CD14-positive monocyte (primary cell): ENCODE measurements around the gene TMEM164. TPM values are rescaled to one million over a fixed set of nuclear protein-coding genes. Genes with fewer than 3 reads are reported as not detected.
A peak's percentile ranks its signal among the peaks of the same experiment; 100 is the strongest.

Experiments used
- DNase-seq, 3 donors: peaks; one replicate each; pipeline ENCODE4 v3.0.0-alpha.2; 2011 to 2022
- H2AFZ ChIP-seq: 2 replicates; pipeline ENCODE4 v1.6.0; 2012; ENCODE audit warnings: mild to moderate bottlenecking, low read depth, low read length, inconsistent platforms; ENCODE audit not compliant: insufficient read depth, poor library complexity, severe bottlenecking
- H3K27ac ChIP-seq, 2 donors: 1 replicate in 1 of 2; 2 replicates in 1 of 2; pipeline ENCODE4 v1.5.1; 2012 to 2013; ENCODE audit warnings: low read length in 2 of 2, control low read depth in 1 of 2, inconsistent platforms in 1 of 2, low read depth in 1 of 2, mild to moderate bottlenecking in 1 of 2
- H3K27me3 ChIP-seq, 2 donors: one replicate each; pipeline versions ENCODE4 v1.6.0 to v1.6.1; 2011 to 2013; ENCODE audit warnings: low read length in 2 of 2; ENCODE audit not compliant: control insufficient read depth in 2 of 2, insufficient read depth in 2 of 2
- H3K36me3 ChIP-seq, 2 donors: replicated peaks in 1 of 2; 1 replicate in 1 of 2; 2 replicates in 1 of 2; pipeline versions ENCODE4 v1.5.1 to v1.6.1; 2012 to 2013; ENCODE audit warnings: low read length in 2 of 2, control low read depth in 1 of 2, inconsistent platforms in 1 of 2, mild to moderate bottlenecking in 1 of 2; ENCODE audit not compliant: insufficient read depth in 2 of 2, control insufficient read depth in 1 of 2
- H3K4me1 ChIP-seq, 2 donors: 1 replicate in 1 of 2; 2 replicates in 1 of 2; pipeline versions ENCODE4 v1.5.1 to v1.6.1; 2012 to 2013; ENCODE audit warnings: low read length in 2 of 2, control low read depth in 1 of 2, inconsistent platforms in 1 of 2, mild to moderate bottlenecking in 1 of 2, moderate library complexity in 1 of 2; ENCODE audit not compliant: insufficient read depth in 2 of 2, control insufficient read depth in 1 of 2
- H3K4me2 ChIP-seq: replicated peaks from 2 replicates; pipeline ENCODE3; 2012; ENCODE audit warnings: low read length, moderate library complexity, mild to moderate bottlenecking; ENCODE audit not compliant: poor library complexity, severe bottlenecking; ENCODE audit errors: extremely low read depth
- H3K4me3 ChIP-seq, 3 experiments: fragments of 200-600 bp in 1 of 3; sonication (generic) in 1 of 3; replicated peaks in 1 of 3; 1 replicate in 2 of 3; 2 replicates in 1 of 3; pipeline ENCODE4 v1.5.1; 2011 to 2013; ENCODE audit warnings: low read length in 3 of 3, mild to moderate bottlenecking in 3 of 3, control low read depth in 2 of 3, low read depth in 2 of 3, inconsistent platforms in 1 of 3, moderate library complexity in 1 of 3
- H3K79me2 ChIP-seq: 2 replicates; pipeline ENCODE4 v1.6.0; 2012; ENCODE audit warnings: mild to moderate bottlenecking, control low read depth, inconsistent platforms, low read length, moderate library complexity; ENCODE audit not compliant: insufficient read depth
- H3K9ac ChIP-seq: 2 replicates; pipeline ENCODE4 v1.6.0; 2017; ENCODE audit warnings: low read length, mild to moderate bottlenecking; ENCODE audit not compliant: insufficient read depth, poor library complexity, severe bottlenecking
- H3K9me3 ChIP-seq, 2 donors: replicated peaks in 1 of 2; 1 replicate in 1 of 2; 2 replicates in 1 of 2; pipeline versions ENCODE4 v1.5.1 to v1.6.1; 2012 to 2013; ENCODE audit warnings: low read length in 2 of 2, control low read depth in 1 of 2; ENCODE audit not compliant: control insufficient read depth in 1 of 2, insufficient read depth in 1 of 2
- H4K20me1 ChIP-seq: 2 replicates; pipeline ENCODE4 v1.6.0; 2012; ENCODE audit warnings: mild to moderate bottlenecking, low read length, control low read depth, moderate library complexity; ENCODE audit not compliant: insufficient read depth
- H3K27ac Mint-ChIP-seq, 7 donors: one replicate each; pipeline ENCODE4 v1.8.0; 2020; ENCODE audit warnings: mild to moderate bottlenecking in 7 of 7, mixed read lengths in 7 of 7, moderate library complexity in 6 of 7, inconsistent platforms in 2 of 7
- H3K27me3 Mint-ChIP-seq, 3 donors: one replicate each; pipeline ENCODE4 v1.8.0; 2021 to 2022; ENCODE audit warnings: low read depth in 3 of 3, mild to moderate bottlenecking in 3 of 3, mixed read lengths in 3 of 3, moderate library complexity in 3 of 3, inconsistent platforms in 1 of 3
- H3K36me3 Mint-ChIP-seq, 2 donors: one replicate each; pipeline ENCODE4 v1.8.0; 2020; ENCODE audit warnings: mixed read lengths in 2 of 2, inconsistent platforms in 1 of 2, mild to moderate bottlenecking in 1 of 2
- H3K4me1 Mint-ChIP-seq: one replicate; pipeline ENCODE4 v1.8.0; 2020; ENCODE audit warnings: mild to moderate bottlenecking, mixed read lengths
- H3K4me3 Mint-ChIP-seq, 2 donors: one replicate each; pipeline ENCODE4 v1.8.0; 2020; ENCODE audit warnings: mild to moderate bottlenecking in 2 of 2, mixed read lengths in 2 of 2, moderate library complexity in 1 of 2
- H3K9me3 Mint-ChIP-seq, 7 donors: one replicate each; pipeline ENCODE4 v1.8.0; 2020 to 2022; ENCODE audit warnings: mixed read lengths in 7 of 7, mild to moderate bottlenecking in 6 of 7, moderate library complexity in 6 of 7, inconsistent platforms in 2 of 7
- CTCF ChIP-seq: fragments of 200-600 bp; IDR thresholded peaks from one replicate; pipeline ENCODE4 v1.8.0; 2022; ENCODE audit warnings: antibody characterized with exemption, mild to moderate bottlenecking
- WGBS: methylation state at CpG from one replicate; pipeline ENCODE4 v1.1.5; 2013; ENCODE audit warnings: missing lambda C conversion rate; ENCODE audit not compliant: insufficient coverage; 5-methylcytosine and 5-hydroxymethylcytosine counted together
- intact Hi-C, 2 donors: fragments of 100-400 bp; cut with micrococcal nuclease; formaldehyde crosslinking; loops; one replicate each; pipeline versions ENCODE4 v1.15.0 to v1.15.1; 2023
- polyA plus RNA-seq, 3 donors: library from polyadenylated mRNA; depleted of rRNA in 1 of 3; unstranded in 2 of 3; stranded (reverse) in 1 of 3; fragments of 300-500 nt in 2 of 3; fragments of >200 nt in 1 of 3; fragmentation: Illumina TruSeq in 2 of 3; gene quantifications; 1 replicate in 2 of 3; 2 replicates in 1 of 3; pipeline ENCODE4 v1.2.3, GENCODE V29; 2012 to 2021

Gene TMEM164
- polyA plus RNA-seq, 3 donors: 5.3 to 39.5 (median 7.3) TPM

- peaks cover 37 to 45% of the 10 kb centered on the region in 2 donors for H3K4me1 ChIP-seq
- H3K79me2 ChIP-seq: peaks cover 91% of the 10 kb centered on the region
- H3K4me1 Mint-ChIP-seq: peaks cover 66% of the 10 kb centered on the region
- H4K20me1 ChIP-seq: peaks cover 33% of the 10 kb centered on the region
- no peak for TF ChIP-seq CTCF
- H3K36me3 Mint-ChIP-seq: peaks cover 29 to 44% of the 10 kb centered on the region in 2 donors
- H3K27ac ChIP-seq: peak overlapping the region in 1 of 2 donors; percentile 68
- DNase-seq: no peak
- no peak overlapping the region for H3K4me3 Mint-ChIP-seq
- H3K9ac ChIP-seq: no peak overlapping the region
- no peak overlapping the region for H2AFZ ChIP-seq
- H3K4me2 ChIP-seq: no peak overlapping the region
- H3K4me3 ChIP-seq: no peak overlapping the region
- peaks cover 7 to 46% of the 10 kb centered on the region in 2 donors for H3K36me3 ChIP-seq
- intact Hi-C loops: no loop called here
- peaks cover 0 to 2% (median 0%) of the 10 kb centered on the region in 7 donors for H3K9me3 Mint-ChIP-seq
- H3K27ac Mint-ChIP-seq: peak overlapping the region in 3 of 7 donors; percentile 4 to 43 (median 27)
- no peaks in the 10 kb centered on the region for H3K9me3 ChIP-seq
- H3K27me3 Mint-ChIP-seq: peaks cover 0 to 12% (median 0%) of the 10 kb centered on the region in 3 donors
- H3K27me3 ChIP-seq: no peaks in the 10 kb centered on the region
- WGBS: 67% methylated on average over 2 of the region's 3 CpGs
Observed at GRCh38 chrX:110012818-110013485, 10.0 kb downstream of the TMEM164 start.

- intact Hi-C loops: no loop called here
- H3K9me3 ChIP-seq: no peaks in the 10 kb centered on the region
- Mint-ChIP-seq H3K4me1 (peaks cover 59% of the 10 kb centered on the region), H3K36me3 (peaks cover 31 to 47% of the 10 kb centered on the region in 2 donors), H3K4me3 (no peak overlapping the region), H3K27ac (no peak overlapping the region), H3K9me3 (peaks cover 0 to 2% (median 0%) of the 10 kb centered on the region in 7 donors), H3K27me3 (peaks cover 0 to 10% (median 0%) of the 10 kb centered on the region in 3 donors)
- no peaks in the 10 kb centered on the region for H3K27me3 ChIP-seq
- no peak for DNase-seq
- peaks cover 33 to 40% of the 10 kb centered on the region in 2 donors for H3K4me1 ChIP-seq
- H3K36me3 ChIP-seq: peaks cover 7 to 51% of the 10 kb centered on the region in 2 donors
- H2AFZ ChIP-seq: no peak overlapping the region
- no CpG with 5 or more reads among the region's 4 CpGs for WGBS
- TF ChIP-seq CTCF: no peak
- H3K27ac ChIP-seq: no peak overlapping the region
- H3K4me2 ChIP-seq: no peak overlapping the region
- peaks cover 37% of the 10 kb centered on the region for H4K20me1 ChIP-seq
- H3K9ac ChIP-seq: no peak overlapping the region
- no peak overlapping the region for H3K4me3 ChIP-seq
- H3K79me2 ChIP-seq: peaks cover 83% of the 10 kb centered on the region
Observed at GRCh38 chrX:110013968-110014367, 11.1 kb downstream of the TMEM164 start.
